DOHH2 (cell line): ENCODE results near the gene POFUT2.

Experiments used
- H3F3A ChIP-seq: fragments of 200-600 bp; sonication (generic), shearing (Covaris generic); 2 replicates; pipeline ENCODE4 v1.6.0; 2016; ENCODE audit warnings: antibody characterized with exemption, mild to moderate bottlenecking; ENCODE audit not compliant: control insufficient read depth, insufficient read depth
- H3K27ac ChIP-seq: fragments of 200-600 bp; sonication (generic); 2 replicates; pipeline ENCODE4 v1.5.1; 2014; ENCODE audit warnings: low read depth, mild to moderate bottlenecking, low read length, moderate library complexity
- H3K27me3 ChIP-seq: fragments of 200-600 bp; sonication (generic); 2 replicates; pipeline ENCODE4 v1.6.1; 2014; ENCODE audit warnings: mild to moderate bottlenecking, low read length, mixed read lengths; ENCODE audit not compliant: control insufficient read depth
- H3K36me3 ChIP-seq: fragments of 200-600 bp; sonication (generic); 2 replicates; pipeline ENCODE4 v1.6.1; 2014; ENCODE audit warnings: mild to moderate bottlenecking, low read length, moderate library complexity, mixed read lengths; ENCODE audit not compliant: control insufficient read depth
- H3K4me1 ChIP-seq: fragments of 200-600 bp; sonication (generic); 2 replicates; pipeline ENCODE4 v1.6.1; 2014; ENCODE audit warnings: mild to moderate bottlenecking, low read length, mixed read lengths; ENCODE audit not compliant: control insufficient read depth
- H3K4me2 ChIP-seq: fragments of 200-600 bp; sonication (generic); 2 replicates; pipeline ENCODE4 v1.6.0; 2014; ENCODE audit warnings: mild to moderate bottlenecking, low read length, moderate library complexity
- H3K4me3 ChIP-seq: fragments of 200-600 bp; sonication (generic); 2 replicates; pipeline ENCODE4 v1.5.1; 2014; ENCODE audit warnings: mild to moderate bottlenecking, low read length, mixed read lengths
- H3K79me2 ChIP-seq: fragments of 200-600 bp; sonication (generic); 2 replicates; pipeline ENCODE4 v1.6.1; 2014; ENCODE audit warnings: mild to moderate bottlenecking, low read length, mixed read lengths; ENCODE audit not compliant: control insufficient read depth
- H3K9me2 ChIP-seq: fragments of 200-600 bp; sonication (generic); replicated peaks from 2 replicates; pipeline ENCODE4 v1.6.1; 2014; ENCODE audit warnings: mild to moderate bottlenecking, low read length, mixed read lengths; ENCODE audit not compliant: control insufficient read depth
- H3K9me3 ChIP-seq: fragments of 200-600 bp; sonication (generic); 2 replicates; pipeline ENCODE4 v1.6.1; 2014; ENCODE audit warnings: antibody characterized with exemption, low read length, mixed read lengths; ENCODE audit not compliant: control insufficient read depth, insufficient read depth
- H4K20me1 ChIP-seq: fragments of 200-600 bp; sonication (generic); 2 replicates; pipeline ENCODE4 v1.6.0; 2014; ENCODE audit warnings: low read depth, mild to moderate bottlenecking, antibody characterized with exemption, low read length, moderate library complexity; ENCODE audit not compliant: control insufficient read depth, insufficient read depth
- EZH2phosphoT487 ChIP-seq: fragments of 200-600 bp; sonication (generic); IDR thresholded peaks from 2 replicates; pipeline ENCODE4 v1.6.1; 2017; ENCODE audit warnings: borderline replicate concordance, mild to moderate bottlenecking, antibody characterized with exemption, low read length, moderate library complexity, mixed read lengths
- TF ChIP-seq, protein P1 (sequence below): fragments of 200-600 bp; sonication (generic); IDR thresholded peaks from one replicate; pipeline ENCODE4 v1.5.1; 2014; ENCODE audit warnings: antibody characterized with exemption, mild to moderate bottlenecking, low read depth, low read length; ENCODE audit not compliant: poor library complexity, severe bottlenecking

POFUT2 gene

DNA sequence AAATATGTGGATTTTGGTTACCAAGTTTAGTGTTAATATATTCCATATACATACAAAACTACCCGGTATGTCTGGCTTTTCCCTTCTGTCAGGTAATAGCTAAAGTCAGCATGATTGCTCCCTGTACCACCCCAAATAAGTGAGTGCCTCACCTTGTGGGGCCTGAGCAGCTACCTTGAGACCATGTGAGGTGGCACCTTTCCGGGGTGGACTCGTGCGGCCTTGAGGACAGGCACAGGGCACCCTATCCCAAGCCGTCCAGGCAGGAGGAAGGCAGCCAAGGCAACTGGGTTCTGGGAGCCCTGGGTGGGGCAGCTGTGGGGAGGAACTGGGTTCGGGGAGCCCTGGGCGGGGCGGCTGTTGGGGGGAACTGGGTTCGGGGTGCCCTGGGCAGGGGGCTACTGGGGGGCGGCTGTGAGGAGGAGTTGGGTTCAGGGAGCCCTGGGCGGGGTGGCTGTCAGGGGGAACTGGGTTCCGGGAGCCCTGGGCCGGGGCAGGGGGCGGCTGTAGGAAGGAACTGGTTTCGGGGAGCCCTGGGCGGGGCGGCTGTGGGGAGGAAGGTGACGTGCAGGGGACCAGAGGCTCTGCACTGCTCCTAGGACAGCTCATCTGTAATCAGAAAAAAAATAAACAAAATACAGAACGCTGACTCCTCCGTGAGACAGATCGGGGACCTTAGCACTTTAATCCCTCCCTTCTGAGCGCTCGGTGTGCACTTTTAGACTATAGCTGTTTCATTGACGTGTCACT, 63.3 kb downstream of the POFUT2 start:
- H4K20me1 ChIP-seq: no peaks in the 10 kb centered on the region
- no peaks in the 10 kb centered on the region for H3K9me3 ChIP-seq
- H3K79me2 ChIP-seq: no peaks in the 10 kb centered on the region
- H3F3A ChIP-seq: no peaks in the 10 kb centered on the region
- TF ChIP-seq, protein P1, sequence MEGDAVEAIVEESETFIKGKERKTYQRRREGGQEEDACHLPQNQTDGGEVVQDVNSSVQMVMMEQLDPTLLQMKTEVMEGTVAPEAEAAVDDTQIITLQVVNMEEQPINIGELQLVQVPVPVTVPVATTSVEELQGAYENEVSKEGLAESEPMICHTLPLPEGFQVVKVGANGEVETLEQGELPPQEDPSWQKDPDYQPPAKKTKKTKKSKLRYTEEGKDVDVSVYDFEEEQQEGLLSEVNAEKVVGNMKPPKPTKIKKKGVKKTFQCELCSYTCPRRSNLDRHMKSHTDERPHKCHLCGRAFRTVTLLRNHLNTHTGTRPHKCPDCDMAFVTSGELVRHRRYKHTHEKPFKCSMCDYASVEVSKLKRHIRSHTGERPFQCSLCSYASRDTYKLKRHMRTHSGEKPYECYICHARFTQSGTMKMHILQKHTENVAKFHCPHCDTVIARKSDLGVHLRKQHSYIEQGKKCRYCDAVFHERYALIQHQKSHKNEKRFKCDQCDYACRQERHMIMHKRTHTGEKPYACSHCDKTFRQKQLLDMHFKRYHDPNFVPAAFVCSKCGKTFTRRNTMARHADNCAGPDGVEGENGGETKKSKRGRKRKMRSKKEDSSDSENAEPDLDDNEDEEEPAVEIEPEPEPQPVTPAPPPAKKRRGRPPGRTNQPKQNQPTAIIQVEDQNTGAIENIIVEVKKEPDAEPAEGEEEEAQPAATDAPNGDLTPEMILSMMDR: no peak
- no peak for TF ChIP-seq EZH2phosphoT487
- H3K4me1 ChIP-seq: no peaks in the 10 kb centered on the region
- H3K27me3 ChIP-seq: peaks cover 3% of the 10 kb centered on the region; the same call in 1 of the 2 replicates
- H3K4me3 ChIP-seq: no peak overlapping the region
- no peaks in the 10 kb centered on the region for H3K9me2 ChIP-seq
- H3K27ac ChIP-seq: no peak overlapping the region
- no peak overlapping the region for H3K4me2 ChIP-seq
- H3K36me3 ChIP-seq: no peaks in the 10 kb centered on the region

DNA sequence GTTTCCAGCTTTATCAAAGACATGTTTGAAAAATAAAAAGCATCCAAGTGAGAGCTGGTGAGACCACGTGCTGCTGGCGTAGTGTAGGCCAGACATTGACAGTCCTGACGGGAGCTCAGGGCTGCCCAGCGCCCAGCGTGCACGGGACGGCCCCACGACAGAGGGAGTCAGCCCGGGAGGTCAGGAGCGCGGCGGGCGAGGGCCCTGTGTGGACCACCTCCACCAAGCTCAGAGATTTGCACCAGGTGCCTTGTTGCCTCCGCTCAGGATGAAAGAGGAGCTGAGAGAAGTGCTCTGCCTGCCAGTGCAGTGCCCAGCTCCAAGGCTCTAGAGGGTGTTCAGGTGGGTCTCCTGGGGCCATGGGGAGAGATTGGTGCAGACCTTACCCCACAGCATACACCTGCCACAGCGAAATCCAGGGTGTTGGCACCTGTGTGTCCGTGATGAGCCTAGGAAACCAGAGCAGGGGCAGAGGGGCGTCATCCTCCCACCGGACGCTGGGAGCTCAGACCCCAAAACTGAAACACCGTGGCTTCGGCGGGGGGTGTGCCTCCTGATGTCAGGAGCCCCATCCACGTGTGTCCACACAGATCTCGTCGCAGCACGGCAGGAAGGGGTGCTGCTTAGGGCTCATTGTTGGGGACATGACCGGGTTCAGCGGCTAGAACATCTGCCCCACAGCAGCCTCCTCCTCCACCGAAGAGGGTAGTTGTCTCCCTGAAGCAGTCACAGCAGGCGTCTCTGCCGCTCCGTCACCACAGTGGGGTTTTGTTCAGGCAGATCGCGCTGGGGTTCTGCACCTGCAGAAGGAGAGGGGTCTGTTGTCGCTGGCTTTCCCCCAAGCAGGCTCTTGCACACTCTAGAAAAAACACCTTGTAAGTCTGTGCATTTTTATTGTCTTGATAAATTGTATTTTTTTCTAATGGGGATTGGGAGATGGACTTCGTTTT, 64.2 kb downstream of the POFUT2 start:
- Histone ChIP-seq H3K27ac (no peak overlapping the region), H3K9me3 (no peaks in the 10 kb centered on the region), H3K27me3 (peaks cover 3% of the 10 kb centered on the region; the same call in 1 of the 2 replicates), H3K36me3 (no peaks in the 10 kb centered on the region), H3K4me3 (no peak overlapping the region), H3K9me2 (no peaks in the 10 kb centered on the region), H3F3A (no peaks in the 10 kb centered on the region), H3K4me1 (no peaks in the 10 kb centered on the region), H3K79me2 (no peaks in the 10 kb centered on the region), H4K20me1 (no peaks in the 10 kb centered on the region), H3K4me2 (no peak overlapping the region)
- no peak for TF ChIP-seq EZH2phosphoT487
- TF ChIP-seq, protein P1: no peak

DNA sequence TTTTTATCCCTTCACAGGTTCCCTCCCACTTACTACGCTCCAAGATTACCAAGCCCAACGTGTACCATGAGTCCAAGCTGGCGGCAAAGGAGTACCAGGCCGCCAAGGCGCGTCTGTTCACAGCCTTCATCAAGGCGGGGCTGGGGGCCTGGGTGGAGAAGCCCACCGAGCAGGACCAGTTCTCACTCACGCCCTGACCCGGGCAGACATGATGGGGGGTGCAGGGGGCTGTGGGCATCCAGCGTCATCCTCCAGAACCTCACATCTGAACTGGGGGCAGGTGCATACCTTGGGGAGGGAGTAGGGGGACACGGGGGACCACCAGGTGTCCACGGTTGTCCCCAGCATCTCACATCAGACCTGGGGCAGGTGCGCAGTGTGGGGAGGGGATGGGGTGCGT, 65.7 kb downstream of the POFUT2 start:
- Histone ChIP-seq H3K36me3 (no peaks in the 10 kb centered on the region), H3K79me2 (no peaks in the 10 kb centered on the region), H3K4me1 (no peaks in the 10 kb centered on the region), H3K4me3 (no peak overlapping the region), H3K27ac (no peak overlapping the region), H4K20me1 (no peaks in the 10 kb centered on the region), H3K9me2 (no peaks in the 10 kb centered on the region), H3K27me3 (peaks cover 3% of the 10 kb centered on the region; the same call in 1 of the 2 replicates), H3F3A (no peaks in the 10 kb centered on the region), H3K4me2 (no peak overlapping the region), H3K9me3 (peaks cover 4% of the 10 kb centered on the region; the same call in 1 of the 2 replicates)
- no peak for TF ChIP-seq EZH2phosphoT487
- TF ChIP-seq, protein P1: no peak
